WERI-Rb-1 (cell line): ENCODE data around the gene CBFB.

ENCODE experiments used
- DNase-seq: peaks from one replicate; pipeline ENCODE4 v3.0.0-alpha.2; 2020
- H3K27ac ChIP-seq: fragments of 250-450 bp; sonication (Bioruptor Pico); 2 replicates; pipeline ENCODE4 v1.5.1; 2020; ENCODE audit warnings: mild to moderate bottlenecking, moderate library complexity
- H3K27me3 ChIP-seq: fragments of 250-450 bp; sonication (Bioruptor Pico); 2 replicates; pipeline ENCODE4 v1.5.1; 2021; ENCODE audit warnings: mild to moderate bottlenecking, low read depth, moderate library complexity; ENCODE audit not compliant: insufficient read depth, severe bottlenecking
- H3K36me3 ChIP-seq: fragments of 250-450 bp; sonication (Bioruptor Pico); 2 replicates; pipeline ENCODE4 v1.5.1; 2020; ENCODE audit warnings: mild to moderate bottlenecking, moderate library complexity
- H3K4me3 ChIP-seq: 2 replicates; pipeline ENCODE4 v1.5.1; 2011; ENCODE audit warnings: low read depth, mild to moderate bottlenecking, control low read depth, low read length
- H3K9me3 ChIP-seq: fragments of 250-450 bp; sonication (Bioruptor Pico); 2 replicates; pipeline ENCODE4 v1.5.1; 2021; ENCODE audit warnings: mild to moderate bottlenecking, moderate library complexity; ENCODE audit not compliant: severe bottlenecking
- TF ChIP-seq, protein P1 (sequence below): IDR thresholded peaks from 2 replicates; pipeline ENCODE4 v1.5.1; 2011; ENCODE audit warnings: low read depth, mild to moderate bottlenecking, control low read depth, inconsistent platforms, low read length

CBFB gene

DNA sequence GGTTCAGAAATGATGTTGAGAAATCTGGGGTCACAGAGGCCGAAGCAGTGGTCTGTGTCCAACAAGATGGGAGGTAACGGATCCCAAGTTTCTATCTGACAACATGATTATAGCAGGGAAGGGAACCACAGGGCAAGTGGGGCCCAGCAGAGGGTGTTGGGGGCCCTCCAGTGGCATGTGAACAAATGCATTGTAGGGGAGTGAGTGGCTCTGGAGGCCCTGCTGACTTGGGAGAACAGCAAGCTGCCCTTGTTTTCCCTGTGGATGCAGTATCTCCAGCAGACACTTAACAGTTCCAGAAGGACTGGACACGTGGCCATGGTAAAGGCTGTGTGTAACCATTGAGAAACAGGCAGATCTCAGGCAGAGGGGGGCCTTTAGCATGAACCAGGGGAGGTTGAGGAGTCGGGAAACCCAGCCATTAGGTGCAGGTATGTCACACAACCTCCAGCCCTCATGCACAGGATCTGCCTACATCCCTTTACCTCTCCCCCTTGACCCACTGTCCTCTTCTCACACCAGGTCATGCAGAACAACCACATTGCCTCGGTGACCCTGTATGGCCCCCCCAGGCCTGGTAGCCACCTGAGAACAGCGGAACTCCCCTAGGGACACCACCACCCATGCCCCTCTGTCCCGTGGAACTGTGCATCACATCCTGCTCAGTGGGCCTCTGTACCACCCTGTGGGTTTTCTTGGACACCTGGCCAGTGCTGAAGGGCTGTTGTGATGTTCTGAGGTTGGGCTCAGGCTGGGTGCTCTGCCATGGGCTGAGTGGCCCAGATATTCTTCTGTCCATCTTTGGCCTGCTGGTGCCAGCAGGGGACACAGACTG lies 117.8 kb downstream of the CBFB start:
- Histone ChIP-seq H3K4me3 (no peak overlapping the region), H3K27ac (no peak overlapping the region), H3K36me3 (peaks cover 64% of the 10 kb centered on the region), H3K9me3 (no peaks in the 10 kb centered on the region), H3K27me3 (no peaks in the 10 kb centered on the region)
- DNase-seq, result no peak
- TF ChIP-seq, protein P1, sequence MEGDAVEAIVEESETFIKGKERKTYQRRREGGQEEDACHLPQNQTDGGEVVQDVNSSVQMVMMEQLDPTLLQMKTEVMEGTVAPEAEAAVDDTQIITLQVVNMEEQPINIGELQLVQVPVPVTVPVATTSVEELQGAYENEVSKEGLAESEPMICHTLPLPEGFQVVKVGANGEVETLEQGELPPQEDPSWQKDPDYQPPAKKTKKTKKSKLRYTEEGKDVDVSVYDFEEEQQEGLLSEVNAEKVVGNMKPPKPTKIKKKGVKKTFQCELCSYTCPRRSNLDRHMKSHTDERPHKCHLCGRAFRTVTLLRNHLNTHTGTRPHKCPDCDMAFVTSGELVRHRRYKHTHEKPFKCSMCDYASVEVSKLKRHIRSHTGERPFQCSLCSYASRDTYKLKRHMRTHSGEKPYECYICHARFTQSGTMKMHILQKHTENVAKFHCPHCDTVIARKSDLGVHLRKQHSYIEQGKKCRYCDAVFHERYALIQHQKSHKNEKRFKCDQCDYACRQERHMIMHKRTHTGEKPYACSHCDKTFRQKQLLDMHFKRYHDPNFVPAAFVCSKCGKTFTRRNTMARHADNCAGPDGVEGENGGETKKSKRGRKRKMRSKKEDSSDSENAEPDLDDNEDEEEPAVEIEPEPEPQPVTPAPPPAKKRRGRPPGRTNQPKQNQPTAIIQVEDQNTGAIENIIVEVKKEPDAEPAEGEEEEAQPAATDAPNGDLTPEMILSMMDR, result peak; percentile 31; the same call in 1 of the 2 replicates

DNA sequence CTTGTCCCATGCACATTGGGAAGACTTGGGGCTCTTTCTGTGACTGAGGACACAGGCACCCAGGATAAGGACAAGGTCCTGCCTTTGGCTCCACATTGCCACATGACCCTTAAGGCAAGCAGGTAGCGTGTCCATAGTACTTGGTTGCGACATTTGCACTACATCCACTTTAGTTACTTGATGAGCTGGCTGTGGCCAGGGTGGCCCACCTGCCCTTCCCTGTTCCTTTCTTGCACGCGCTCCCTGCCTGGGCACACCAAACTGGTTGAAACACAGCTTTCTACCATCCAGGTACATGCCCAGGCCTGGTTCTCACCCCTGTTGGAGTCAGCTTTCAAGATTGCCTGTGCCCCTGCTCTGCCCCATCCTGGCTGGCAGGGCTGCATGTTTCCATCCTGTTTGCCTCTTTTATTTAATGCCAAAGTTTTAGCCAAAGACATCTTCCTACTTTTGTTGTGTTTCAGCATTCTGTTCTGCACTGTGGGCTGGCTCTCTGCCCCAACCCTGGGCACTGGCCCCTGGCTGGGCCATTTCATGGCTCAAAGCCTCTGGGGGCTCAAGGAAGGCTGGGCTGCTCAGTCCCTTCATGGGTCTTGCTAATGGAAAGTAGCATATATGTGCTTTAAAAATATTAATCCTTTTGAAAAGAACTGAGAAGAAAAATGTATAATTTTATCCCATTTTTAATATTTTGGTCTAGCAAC lies 118.6 kb downstream of the CBFB start:
- no peak for DNase-seq
- Histone ChIP-seq H3K36me3 (peaks cover 56% of the 10 kb centered on the region), H3K4me3 (no peak overlapping the region), H3K27me3 (no peaks in the 10 kb centered on the region), H3K27ac (no peak overlapping the region), H3K9me3 (no peaks in the 10 kb centered on the region)
- TF ChIP-seq, protein P1, result no peak

DNA sequence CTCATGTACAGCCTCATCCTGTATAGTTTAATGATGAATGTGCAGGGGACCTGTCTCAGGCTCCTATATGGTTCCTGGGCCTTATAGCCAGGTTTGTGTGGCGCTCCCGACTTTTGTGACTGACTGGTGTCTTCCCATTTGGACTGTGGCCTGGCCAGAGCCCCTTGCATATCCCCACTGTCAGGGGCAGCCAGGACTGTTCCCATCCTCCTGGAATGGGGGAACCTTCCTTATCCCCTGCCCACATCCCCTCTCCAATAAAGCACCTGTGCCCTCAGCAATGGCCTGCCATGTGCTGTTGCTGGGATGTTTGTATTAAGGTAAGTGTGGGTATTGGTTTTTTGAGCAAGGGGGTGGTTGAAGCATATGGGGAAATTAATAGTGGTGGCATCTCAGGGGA lies 119.3 kb downstream of the CBFB start:
- no peak for DNase-seq
- Histone ChIP-seq H3K27me3 (no peaks in the 10 kb centered on the region), H3K4me3 (no peak overlapping the region), H3K9me3 (no peaks in the 10 kb centered on the region), H3K27ac (no peak overlapping the region), H3K36me3 (peaks cover 50% of the 10 kb centered on the region)
- TF ChIP-seq, protein P1, result no peak

DNA sequence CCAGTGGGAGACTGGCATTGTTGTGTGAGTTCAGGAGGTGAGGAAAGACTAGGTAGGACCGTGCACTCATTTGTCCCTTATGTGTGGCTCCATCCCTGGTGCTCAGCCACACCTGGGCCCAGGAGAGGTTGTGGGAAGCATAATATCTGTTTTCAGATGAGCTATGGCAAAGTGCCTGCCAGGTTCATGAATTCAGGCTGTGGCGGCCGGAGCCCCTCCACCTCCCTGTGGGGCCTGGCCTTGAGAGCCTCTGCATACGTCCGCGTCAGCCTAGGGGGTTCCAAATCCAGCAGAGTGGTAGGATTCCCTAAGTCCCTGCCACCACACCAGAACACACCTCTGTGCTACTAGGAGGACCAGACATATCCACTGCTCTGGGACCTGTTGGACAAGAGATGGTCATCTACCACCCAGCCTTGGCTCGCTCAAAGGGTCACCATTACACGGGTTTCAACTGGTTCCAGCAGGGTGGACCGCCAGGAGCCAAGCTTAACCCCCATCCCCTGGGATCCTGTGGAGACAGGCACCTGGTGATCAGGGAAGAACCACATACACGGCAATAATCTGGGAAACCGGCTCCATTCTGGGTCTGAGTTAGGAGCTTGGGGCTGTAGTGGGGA lies 119.8 kb downstream of the CBFB start:
- Histone ChIP-seq H3K36me3 (peaks cover 45% of the 10 kb centered on the region), H3K4me3 (no peak overlapping the region), H3K9me3 (no peaks in the 10 kb centered on the region), H3K27ac (no peak overlapping the region), H3K27me3 (no peaks in the 10 kb centered on the region)
- TF ChIP-seq, protein P1, result no peak
- DNase-seq, result no peak

DNA sequence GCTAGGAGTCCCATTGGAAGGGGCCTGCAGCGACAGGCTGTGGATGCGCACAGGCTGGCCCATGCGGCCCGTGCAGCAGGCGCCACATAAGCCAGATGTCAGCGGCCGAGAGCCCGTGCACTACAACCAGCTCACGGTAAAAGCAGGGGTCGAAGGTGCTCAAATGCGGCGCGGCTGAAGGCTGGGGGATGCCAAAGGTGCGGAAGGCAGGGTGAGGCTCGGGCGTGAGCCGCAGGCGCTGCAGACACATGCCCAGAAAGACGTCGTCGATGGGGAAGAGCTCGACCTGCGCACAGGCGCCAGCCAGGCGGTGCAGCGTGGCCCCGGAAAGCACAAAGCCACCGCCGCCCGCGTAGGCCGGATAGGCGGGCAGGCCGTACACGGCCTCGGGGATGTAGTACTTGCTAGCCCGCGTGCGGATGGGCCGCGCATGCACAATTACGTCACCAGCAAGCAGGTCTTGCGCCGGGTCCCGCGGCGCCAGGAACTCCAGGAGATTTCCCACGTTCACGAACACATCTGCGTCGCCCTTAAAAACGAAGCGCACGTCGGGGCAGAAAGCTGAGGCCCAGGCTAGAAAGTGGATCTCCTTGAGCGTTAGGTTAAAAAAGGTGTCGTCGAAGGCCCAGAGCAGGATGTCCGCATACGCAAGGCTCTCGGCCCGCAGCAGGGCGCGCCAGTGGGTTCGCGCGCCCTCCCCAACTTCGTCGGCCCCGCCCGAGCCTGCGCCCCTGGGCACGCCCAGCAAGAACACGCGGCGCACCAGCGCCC lies 120.5 kb downstream of the CBFB start:
- TF ChIP-seq, protein P1, result 0 out of 2 replicates have a peak, but pooled peaks have one; percentile 18
- H3K4me3 ChIP-seq, result no peak overlapping the region
- H3K27me3 ChIP-seq, result no peaks in the 10 kb centered on the region
- no peak overlapping the region for H3K27ac ChIP-seq
- no peaks in the 10 kb centered on the region for H3K9me3 ChIP-seq
- peaks cover 39% of the 10 kb centered on the region for H3K36me3 ChIP-seq
- DNase-seq, result no peak
